ENCODE data around the gene SAE1.

SAE1 gene

GRCh38 chr19:47158879-47159503 is 28.4 kb downstream of the SAE1 start:
- no peak for DNase-seq (ENCODE audit: low read depth, low spot score)

GRCh38 chr19:47161876-47162489 is 31.3 kb downstream of the SAE1 start:
- DNase-seq (ENCODE audit: low read depth, low spot score) = no peak

- DNase-seq (ENCODE audit: low read depth, low spot score) = no peak
Measured at GRCh38 chr19:47168065-47168464, 37.4 kb downstream of the SAE1 start.

GRCh38 chr19:47172666-47173455 is 42.2 kb downstream of the SAE1 start:
- DNase-seq (ENCODE audit: low read depth, low spot score) = no peak

- no peak for DNase-seq (ENCODE audit: low read depth, low spot score)
Measured at GRCh38 chr19:47176071-47176626, 45.5 kb downstream of the SAE1 start.

GRCh38 chr19:47176627-47177090 is 46.0 kb downstream of the SAE1 start:
- no peak for DNase-seq (ENCODE audit: low read depth, low spot score)

GRCh38 chr19:47179653-47180310 is 49.1 kb downstream of the SAE1 start:
- DNase-seq (ENCODE audit: low read depth, low spot score) = no peak

GRCh38 chr19:47183601-47184000 is 53.0 kb downstream of the SAE1 start:
- DNase-seq (ENCODE audit: low read depth, low spot score) = no peak

GRCh38 chr19:47186446-47187334 is 56.1 kb downstream of the SAE1 start:
- peak; percentile 62 for DNase-seq (ENCODE audit: low read depth, low spot score)

GRCh38 chr19:47187335-47187655 is 56.7 kb downstream of the SAE1 start:
- DNase-seq (ENCODE audit: low read depth, low spot score) = no peak

- DNase-seq (ENCODE audit: low read depth, low spot score) = no peak
Measured at GRCh38 chr19:47187797-47188196, 57.2 kb downstream of the SAE1 start.

- no peak for DNase-seq (ENCODE audit: low read depth, low spot score)
Measured at GRCh38 chr19:47188507-47189033, 57.9 kb downstream of the SAE1 start.

GRCh38 chr19:47190167-47190727 is 59.6 kb downstream of the SAE1 start:
- peak; percentile 48 for DNase-seq (ENCODE audit: low read depth, low spot score)

GRCh38 chr19:47195434-47195833 is 64.8 kb downstream of the SAE1 start:
- no peak for DNase-seq (ENCODE audit: low read depth, low spot score)

- no peak for DNase-seq (ENCODE audit: low read depth, low spot score)
Measured at GRCh38 chr19:47197141-47197540, 66.5 kb downstream of the SAE1 start.

GRCh38 chr19:47200530-47200929 is 69.9 kb downstream of the SAE1 start:
- DNase-seq (ENCODE audit: low read depth, low spot score) = no peak

- no peak for DNase-seq (ENCODE audit: low read depth, low spot score)
Measured at GRCh38 chr19:47203254-47203653, 72.6 kb downstream of the SAE1 start.

GRCh38 chr19:47209319-47210179 is 78.9 kb downstream of the SAE1 start:
- DNase-seq (ENCODE audit: low read depth, low spot score) = no peak

- no peak for DNase-seq (ENCODE audit: low read depth, low spot score)
Measured at GRCh38 chr19:47210180-47210490, 79.5 kb downstream of the SAE1 start.

All from activated CD4-positive, CD25-positive, alpha-beta regulatory T cell treated with anti-CD3 and anti-CD28 coated beads, Interleukin-2, amount 50 U/mL, for 16 hours (primary cell).